Germinal center (tissue), 1 donor: ENCODE data around the gene KIAA1671.
"Not testable (repeated sequence)": the region's sequence is repeated elsewhere in the genome, so short reads cannot be mapped to it uniquely, and the experiment has no call there.

Experiments
- DNase-seq: peaks from one replicate; pipeline ENCODE4 v3.0.0; 2012; ENCODE audit warnings: mixed read lengths, low spot score

The KIAA1671 gene

DNA sequence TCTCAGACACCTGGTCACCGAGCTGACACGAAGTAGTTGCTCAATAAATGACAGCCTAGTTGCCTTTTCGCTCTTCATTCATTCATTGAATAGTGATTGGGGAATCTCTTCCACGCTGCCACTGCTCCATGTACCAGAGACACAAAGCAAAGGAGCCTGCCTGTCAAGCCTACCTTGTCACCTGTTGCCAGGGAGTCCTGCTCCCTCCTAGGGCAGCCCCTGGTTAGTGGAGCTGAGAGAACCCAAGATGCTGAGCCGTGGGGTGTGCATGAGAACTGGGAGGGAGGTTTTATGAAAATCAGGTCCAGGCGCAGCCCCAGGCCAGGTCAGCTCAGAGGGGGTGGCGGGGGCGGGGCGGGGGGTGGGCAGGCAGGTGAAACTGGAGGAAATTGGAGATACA lies 285.5 kb downstream of the KIAA1671 start:
- not testable (repeated sequence) for DNase-seq
